COLO668 (cell line): Measurements from ENCODE around the gene UAP1L1.

Experiments
- DNase-seq: peaks from one replicate; lab custom pipeline; 2025; ENCODE audit not compliant: unreplicated experiment; lab: John Stamatoyannopoulos, UW

UAP1L1 gene

GRCh38 chr9:137128158-137128861 is 51.0 kb downstream of the UAP1L1 start:
- DNase-seq = no peak

GRCh38 chr9:137128862-137129455 is 51.6 kb downstream of the UAP1L1 start:
- peak; percentile 28 for DNase-seq

GRCh38 chr9:137129456-137130175 is 52.3 kb downstream of the UAP1L1 start:
- DNase-seq = peak; percentile 95

GRCh38 chr9:137130176-137130755 is 52.9 kb downstream of the UAP1L1 start:
- peak; percentile 59 for DNase-seq
